ENCODE results near the gene STRAP.
A peak's percentile ranks its signal among the peaks of the same experiment; 100 is the strongest.

STRAP gene

GRCh38 chr12:15882118-15882971 is at the start of gene STRAP:
TSS of gene STRAP (plus strand) at chr12:15882387. CDS start at chr12:15882708, 321 bp downstream.
- DNase-seq: peak; percentile 94

GRCh38 chr12:15834575-15834974 is 47.6 kb upstream of the STRAP start:
- DNase-seq: no peak

GRCh38 chr12:15837141-15837790 is 44.9 kb upstream of the STRAP start:
- no peak for DNase-seq

GRCh38 chr12:15839041-15839440 is 43.1 kb upstream of the STRAP start:
- DNase-seq: no peak

- DNase-seq: no peak
These were observed 42.5 kb upstream of the STRAP start for GRCh38 chr12:15839682-15840081.

GRCh38 chr12:15842108-15842507 is 40.1 kb upstream of the STRAP start:
- DNase-seq: no peak

GRCh38 chr12:15846887-15847286 is 35.3 kb upstream of the STRAP start:
- DNase-seq: no peak

GRCh38 chr12:15848606-15849005 is 33.6 kb upstream of the STRAP start:
- no peak for DNase-seq

GRCh38 chr12:15851045-15851620 is 31.1 kb upstream of the STRAP start:
- no peak for DNase-seq

GRCh38 chr12:15851919-15852318 is 30.3 kb upstream of the STRAP start:
- DNase-seq: peak; percentile 46

GRCh38 chr12:15852383-15852782 is 29.8 kb upstream of the STRAP start:
- DNase-seq: no peak

GRCh38 chr12:15853877-15854276 is 28.3 kb upstream of the STRAP start:
- no peak for DNase-seq

GRCh38 chr12:15854916-15855315 is 27.3 kb upstream of the STRAP start:
- DNase-seq: no peak

GRCh38 chr12:15855646-15856045 is 26.5 kb upstream of the STRAP start:
- DNase-seq: no peak

GRCh38 chr12:15856097-15856982 is 25.8 kb upstream of the STRAP start:
- peak; percentile 37 for DNase-seq

- no peak for DNase-seq
These were observed 23.8 kb upstream of the STRAP start for GRCh38 chr12:15858353-15858752.

GRCh38 chr12:15859116-15859515 is 23.1 kb upstream of the STRAP start:
- no peak for DNase-seq

- no peak for DNase-seq
These were observed 20.8 kb upstream of the STRAP start for GRCh38 chr12:15861404-15861803.

GRCh38 chr12:15862840-15863239 is 19.3 kb upstream of the STRAP start:
- DNase-seq: no peak

- DNase-seq: peak; percentile 36
These were observed 18.8 kb upstream of the STRAP start for GRCh38 chr12:15863372-15863771.

- no peak for DNase-seq
These were observed 18.2 kb upstream of the STRAP start for GRCh38 chr12:15863984-15864383.

- no peak for DNase-seq
These were observed 14.0 kb upstream of the STRAP start for GRCh38 chr12:15868186-15868585.

GRCh38 chr12:15873556-15873955 is 8.6 kb upstream of the STRAP start:
- DNase-seq: no peak

Measured in T1000 (cell line).